Ovary (tissue), 9 donors: ENCODE measurements around the gene DUSP16. TPM values are rescaled to one million over a fixed set of nuclear protein-coding genes. Genes with fewer than 3 reads are reported as not detected.

Experiments
- DNase-seq, 5 donors: peaks; one replicate each; pipeline ENCODE4 v3.0.0-alpha.2; 2019 to 2020
- H3K27ac ChIP-seq, 2 donors: fragments of 200-600 bp; one replicate each; pipeline versions ENCODE4 v1.5.1 to v1.8.0; 2019 to 2022
- H3K27me3 ChIP-seq: fragments of 200-600 bp; one replicate; pipeline ENCODE4 v1.8.0; 2022
- H3K36me3 ChIP-seq: fragments of 200-600 bp; sonication (generic); one replicate; pipeline ENCODE4 v1.5.1; 2019
- H3K4me1 ChIP-seq: one replicate; pipeline ENCODE4 v1.8.1; 2013; ENCODE audit warnings: mild to moderate bottlenecking, moderate library complexity; ENCODE audit not compliant: insufficient read depth
- H3K4me3 ChIP-seq: fragments of 200-600 bp; sonication (generic); one replicate; pipeline ENCODE4 v1.5.1; 2017
- H3K9me3 ChIP-seq, 2 donors: fragments of 200-600 bp in 1 of 2; sonication (generic) in 1 of 2; one replicate each; pipeline versions ENCODE4 v1.5.1 to v1.8.1; 2013 to 2019; ENCODE audit warnings: mild to moderate bottlenecking in 1 of 2, moderate library complexity in 1 of 2
- CTCF ChIP-seq, 3 donors: fragments of 450-650 bp in 2 of 3; fragments of 200-600 bp in 1 of 3; IDR thresholded peaks; one replicate each; pipeline versions ENCODE4 v1.5.1 to v1.8.0; 2016 to 2022; ENCODE audit warnings: antibody characterized with exemption in 3 of 3, mild to moderate bottlenecking in 1 of 3
- EP300 ChIP-seq: sonication (generic); formaldehyde crosslinking; IDR thresholded peaks from one replicate; pipeline ENCODE4 v1.6.1; 2017; ENCODE audit warnings: antibody characterized with exemption
- POLR2A ChIP-seq: fragments of 450-650 bp; IDR thresholded peaks from one replicate; pipeline ENCODE4 v1.6.1; 2017; ENCODE audit warnings: antibody characterized with exemption, mild to moderate bottlenecking, moderate library complexity
- WGBS, 3 donors: extraction: QIAGEN DNeasy Blood & Tissue Kit in 1 of 3; methylation state at CpG; one replicate each; pipeline versions ENCODE4 v1.1.5 to v1.1.7; 2013 to 2017; 5-methylcytosine and 5-hydroxymethylcytosine counted together
- intact Hi-C, 4 donors: fragments of 100-400 bp; cut with DNase I; formaldehyde crosslinking; loops; one replicate each; pipeline versions ENCODE4 v1.11.0 to v1.15.1; 2022 to 2023
- polyA plus RNA-seq, 2 donors: library from polyadenylated mRNA; stranded (reverse); fragments of 200-250 nt in 1 of 2; fragments of 350-450 nt in 1 of 2; fragmentation: Illumina TruSeq in 1 of 2; extraction: RNeasy Lipid Tissue Mini Kit (QIAGEN cat#74804) in 1 of 2; gene quantifications; one replicate each; pipeline ENCODE4 v1.2.3, GENCODE V29; 2013 to 2014
- total RNA-seq, 7 donors: library from RNA; depleted of rRNA in 2 of 7; stranded (reverse); fragments of >200 nt in 2 of 7; fragmentation: NEBNext Ultra II Directional in 3 of 7; extraction: Animal tissue kit (Norgen Biotek cat#: 25700) in 3 of 7; gene quantifications; one replicate each; pipeline versions ENCODE4 v1.1.0 to v1.2.4, GENCODE V29; 2016 to 2023
- donor health status: DM: no; HTN: no; CAD: no; lungs with moderate emphysema.
- donor health status: DM: no; HTN: no; CAD: no.
- donor health status: Bipolar disorder and iron deficiency.
- donor health status: DM: yes; HTN: yes; CAD: no.
- donor health status: DM: no; HTN: no; CAD: no.
- donor health status: DM: yes; HTN: yes; CAD: no.

The DUSP16 gene
- total and polyA plus RNA-seq, 9 donors = 12.5 to 54.0 (median 27.3) TPM

- WGBS, 3 donors = 93 to 98% (median 95%) methylated on average over 2 of the region's 2 CpGs
These were observed 12.4 kb downstream of the DUSP16 start for GRCh38 chr12:12550277-12550676.

GRCh38 chr12:12549426-12549825 is 13.2 kb downstream of the DUSP16 start:
- no peaks in the 10 kb centered on the region for H3K36me3 ChIP-seq
- H3K9me3 ChIP-seq = no peaks in the 10 kb centered on the region
- no peak overlapping the region for H3K4me3 ChIP-seq
- H3K4me1 ChIP-seq = no peaks in the 10 kb centered on the region
- DNase-seq = no peak
- WGBS, 3 donors = 94 to 98% (median 97%) methylated on average over 2 of the region's 2 CpGs
- TF ChIP-seq POLR2A = no peak
- TF ChIP-seq CTCF (IDR thresholded peaks at IDR 0.05) = no peak
- TF ChIP-seq EP300 = no peak
- H3K27me3 ChIP-seq = no peaks in the 10 kb centered on the region
- H3K27ac ChIP-seq = no peak overlapping the region
- intact Hi-C loops = no loop called here

More at GRCh38 chr12:12550277-12550676, 12.4 kb downstream of the DUSP16 start:
- no peak for TF ChIP-seq CTCF (IDR thresholded peaks at IDR 0.05)
- TF ChIP-seq POLR2A = no peak
- no peak for TF ChIP-seq EP300
- Histone ChIP-seq H3K27ac (no peak overlapping the region), H3K36me3 (no peaks in the 10 kb centered on the region), H3K27me3 (no peaks in the 10 kb centered on the region), H3K4me3 (no peak overlapping the region), H3K4me1 (no peaks in the 10 kb centered on the region), H3K9me3 (no peaks in the 10 kb centered on the region)
- intact Hi-C loops = no loop called here
- DNase-seq = no peak

GRCh38 chr12:12548713-12549112 is 13.9 kb downstream of the DUSP16 start:
- Histone ChIP-seq H3K4me3 (no peak overlapping the region), H3K27ac (no peak overlapping the region), H3K27me3 (no peaks in the 10 kb centered on the region), H3K36me3 (no peaks in the 10 kb centered on the region), H3K9me3 (no peaks in the 10 kb centered on the region), H3K4me1 (no peaks in the 10 kb centered on the region)
- TF ChIP-seq EP300 = no peak
- no peak for TF ChIP-seq CTCF (IDR thresholded peaks at IDR 0.05)
- no peak for TF ChIP-seq POLR2A
- 90 to 91% (median 90%) methylated on average over 2 of the region's 2 CpGs for WGBS, 3 donors
- no peak for DNase-seq
- intact Hi-C loops = no loop called here

GRCh38 chr12:12546314-12546772 is 16.3 kb downstream of the DUSP16 start:
- no peak for DNase-seq
- TF ChIP-seq CTCF (IDR thresholded peaks at IDR 0.05) (no peak), POLR2A (no peak), EP300 (no peak)

More at GRCh38 chr12:12546314-12546772, 16.3 kb downstream of the DUSP16 start:
- no peak overlapping the region for H3K4me3 ChIP-seq
- no peaks in the 10 kb centered on the region for H3K4me1 ChIP-seq
- H3K36me3 ChIP-seq = no peaks in the 10 kb centered on the region
- intact Hi-C loops = no loop called here
- H3K9me3 ChIP-seq = no peaks in the 10 kb centered on the region
- no peak overlapping the region for H3K27ac ChIP-seq
- WGBS, 3 donors = 91 to 98% (median 92%) methylated on average over 1 of the region's 1 CpG
- H3K27me3 ChIP-seq = no peaks in the 10 kb centered on the region
